ENCODE data around the gene CGNL1.

The CGNL1 gene

DNA sequence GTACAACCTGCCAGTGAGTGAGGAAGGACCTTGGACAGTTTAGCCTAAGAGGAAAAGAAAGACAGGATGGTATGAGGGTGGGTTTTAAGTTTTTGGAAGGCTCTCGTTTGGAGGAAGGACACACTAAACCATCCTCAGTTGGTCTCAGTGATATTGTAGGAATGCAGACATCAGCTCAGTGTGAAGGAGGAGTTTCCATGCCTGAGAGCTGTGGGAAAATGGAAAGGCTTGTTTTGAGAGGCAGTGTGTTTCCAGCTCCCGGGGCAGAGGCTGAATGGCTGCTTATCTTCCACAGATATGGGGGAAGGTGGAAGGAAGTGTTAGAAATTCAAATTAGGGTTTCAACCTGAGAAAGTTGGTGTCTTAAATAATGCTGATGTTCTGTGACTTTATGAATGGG is 125.8 kb downstream of the CGNL1 start:
- Histone ChIP-seq H3K27ac (ENCODE audit: insufficient read depth, low read depth, low read length, poor library complexity, severe bottlenecking) (no peak overlapping the region), H3K4me3 (ENCODE audit: insufficient read depth, low read depth, low read length) (no peak overlapping the region), H3K4me1 (ENCODE audit: control insufficient read depth, insufficient read depth, low read length) (peaks cover 13% of the 10 kb centered on the region), H3K9me3 (ENCODE audit: control insufficient read depth, low read length) (no peaks in the 10 kb centered on the region), H3K27me3 (ENCODE audit: control insufficient read depth, insufficient read depth, low read length, poor library complexity, severe bottlenecking) (no peaks in the 10 kb centered on the region), H3K36me3 (ENCODE audit: control insufficient read depth, insufficient read depth, low read length) (no peaks in the 10 kb centered on the region)
- WGBS, 2 experiments = 72 to 74% methylated on average over 2 of the region's 2 CpGs

- WGBS, 2 experiments = 95 to 96% methylated on average over 6 of the region's 6 CpGs
- Histone ChIP-seq H3K9me3 (ENCODE audit: control insufficient read depth, low read length) (no peaks in the 10 kb centered on the region), H3K4me1 (ENCODE audit: control insufficient read depth, insufficient read depth, low read length) (peaks cover 12% of the 10 kb centered on the region), H3K4me3 (ENCODE audit: insufficient read depth, low read depth, low read length) (no peak overlapping the region), H3K27me3 (ENCODE audit: control insufficient read depth, insufficient read depth, low read length, poor library complexity, severe bottlenecking) (no peaks in the 10 kb centered on the region), H3K36me3 (ENCODE audit: control insufficient read depth, insufficient read depth, low read length) (no peaks in the 10 kb centered on the region), H3K27ac (ENCODE audit: insufficient read depth, low read depth, low read length, poor library complexity, severe bottlenecking) (no peak overlapping the region)
Observed at GRCh38 chr15:57503051-57503702, 126.9 kb downstream of the CGNL1 start.

DNA sequence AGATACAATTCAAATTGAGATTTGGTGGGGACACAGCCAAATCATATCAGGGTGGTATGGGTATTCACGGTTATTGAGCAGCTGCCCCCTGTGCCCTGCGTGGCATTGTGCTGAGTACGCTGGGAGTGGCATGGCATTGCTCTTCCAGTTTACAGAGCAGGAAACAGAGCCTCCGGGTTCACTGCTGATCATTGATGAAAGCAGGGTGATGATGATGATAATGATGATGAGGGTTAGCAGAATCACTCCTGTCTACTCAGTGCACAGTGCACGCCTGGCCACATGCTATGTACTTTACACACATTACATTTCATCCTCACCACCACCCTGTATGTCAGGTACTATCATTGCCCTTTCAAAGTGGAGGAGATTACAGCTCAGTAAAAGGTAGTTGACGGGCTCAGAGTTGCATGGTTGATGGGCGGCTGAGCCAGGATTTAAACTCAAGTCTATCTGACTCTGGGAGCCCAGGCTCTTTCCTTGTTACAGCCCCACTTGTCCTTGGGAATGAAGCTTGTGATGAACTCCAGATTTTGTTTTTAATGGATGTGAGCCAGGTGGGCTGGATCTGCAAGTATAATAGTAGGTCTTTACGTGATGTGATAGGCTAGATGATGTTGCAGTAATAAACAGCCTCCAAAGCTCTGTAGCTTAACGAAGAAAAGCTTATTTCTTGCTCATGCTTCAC is 127.8 kb downstream of the CGNL1 start:
- WGBS, 2 experiments = 95 to 98% methylated on average over 9 of the region's 9 CpGs
- Histone ChIP-seq H3K9me3 (ENCODE audit: control insufficient read depth, low read length) (no peaks in the 10 kb centered on the region), H3K27ac (ENCODE audit: insufficient read depth, low read depth, low read length, poor library complexity, severe bottlenecking) (no peak overlapping the region), H3K27me3 (ENCODE audit: control insufficient read depth, insufficient read depth, low read length, poor library complexity, severe bottlenecking) (no peaks in the 10 kb centered on the region), H3K4me3 (ENCODE audit: insufficient read depth, low read depth, low read length) (no peak overlapping the region), H3K36me3 (ENCODE audit: control insufficient read depth, insufficient read depth, low read length) (no peaks in the 10 kb centered on the region), H3K4me1 (ENCODE audit: control insufficient read depth, insufficient read depth, low read length) (peaks cover 21% of the 10 kb centered on the region)

GRCh38 chr15:57504599-57504940 is 128.3 kb downstream of the CGNL1 start:
- Histone ChIP-seq H3K4me1 (ENCODE audit: control insufficient read depth, insufficient read depth, low read length) (peaks cover 24% of the 10 kb centered on the region), H3K36me3 (ENCODE audit: control insufficient read depth, insufficient read depth, low read length) (no peaks in the 10 kb centered on the region), H3K27ac (ENCODE audit: insufficient read depth, low read depth, low read length, poor library complexity, severe bottlenecking) (no peak overlapping the region), H3K9me3 (ENCODE audit: control insufficient read depth, low read length) (no peaks in the 10 kb centered on the region), H3K4me3 (ENCODE audit: insufficient read depth, low read depth, low read length) (no peak overlapping the region), H3K27me3 (ENCODE audit: control insufficient read depth, insufficient read depth, low read length, poor library complexity, severe bottlenecking) (no peaks in the 10 kb centered on the region)
- WGBS, 2 experiments = 90 to 94% methylated on average over 1 of the region's 1 CpG

GRCh38 chr15:57505056-57505715 is 128.9 kb downstream of the CGNL1 start:
- H3K27ac ChIP-seq (ENCODE audit: insufficient read depth, low read depth, low read length, poor library complexity, severe bottlenecking) = no peak overlapping the region
- WGBS, 2 experiments = 92 to 95% methylated on average over 10 of the region's 10 CpGs
- H3K4me1 ChIP-seq (ENCODE audit: control insufficient read depth, insufficient read depth, low read length) = peaks cover 24% of the 10 kb centered on the region
- no peaks in the 10 kb centered on the region for H3K27me3 ChIP-seq (ENCODE audit: control insufficient read depth, insufficient read depth, low read length, poor library complexity, severe bottlenecking)
- H3K36me3 ChIP-seq (ENCODE audit: control insufficient read depth, insufficient read depth, low read length) = no peaks in the 10 kb centered on the region
- H3K4me3 ChIP-seq (ENCODE audit: insufficient read depth, low read depth, low read length) = no peak overlapping the region
- H3K9me3 ChIP-seq (ENCODE audit: control insufficient read depth, low read length) = no peaks in the 10 kb centered on the region

DNA sequence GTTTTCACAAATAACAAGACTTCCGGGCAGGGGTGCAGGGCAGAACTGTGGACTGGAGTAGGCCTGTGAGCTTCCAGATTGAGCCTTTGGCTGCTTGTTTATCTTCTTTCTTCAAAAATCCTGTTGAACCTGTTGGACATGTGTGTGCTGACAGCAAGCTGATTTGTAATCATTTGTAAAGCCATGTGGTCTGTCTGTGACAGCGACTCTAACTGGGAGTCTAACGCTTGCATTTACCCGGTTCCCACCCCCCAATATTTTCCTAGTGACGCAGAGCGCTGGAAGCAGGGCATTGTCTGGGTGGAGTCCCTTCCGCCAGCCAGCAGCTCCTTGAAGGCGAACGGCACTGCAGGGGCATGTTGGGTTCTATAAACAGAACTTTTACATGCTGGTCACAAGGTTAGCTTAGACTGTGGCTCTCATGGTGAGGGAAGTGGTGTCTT is 129.7 kb downstream of the CGNL1 start:
- H3K4me1 ChIP-seq (ENCODE audit: control insufficient read depth, insufficient read depth, low read length) = peaks cover 24% of the 10 kb centered on the region
- H3K27ac ChIP-seq (ENCODE audit: insufficient read depth, low read depth, low read length, poor library complexity, severe bottlenecking) = no peak overlapping the region
- H3K4me3 ChIP-seq (ENCODE audit: insufficient read depth, low read depth, low read length) = no peak overlapping the region
- WGBS, 2 experiments = 86 to 95% methylated on average over 9 of the region's 9 CpGs
- no peaks in the 10 kb centered on the region for H3K27me3 ChIP-seq (ENCODE audit: control insufficient read depth, insufficient read depth, low read length, poor library complexity, severe bottlenecking)
- no peaks in the 10 kb centered on the region for H3K9me3 ChIP-seq (ENCODE audit: control insufficient read depth, low read length)
- H3K36me3 ChIP-seq (ENCODE audit: control insufficient read depth, insufficient read depth, low read length) = no peaks in the 10 kb centered on the region

- H3K4me1 ChIP-seq (ENCODE audit: control insufficient read depth, insufficient read depth, low read length) = peaks cover 24% of the 10 kb centered on the region
- no peaks in the 10 kb centered on the region for H3K27me3 ChIP-seq (ENCODE audit: control insufficient read depth, insufficient read depth, low read length, poor library complexity, severe bottlenecking)
- WGBS, 2 experiments = 60 to 63% methylated on average over 2 of the region's 2 CpGs
- H3K27ac ChIP-seq (ENCODE audit: insufficient read depth, low read depth, low read length, poor library complexity, severe bottlenecking) = no peak overlapping the region
- H3K4me3 ChIP-seq (ENCODE audit: insufficient read depth, low read depth, low read length) = no peak overlapping the region
- H3K36me3 ChIP-seq (ENCODE audit: control insufficient read depth, insufficient read depth, low read length) = no peaks in the 10 kb centered on the region
- no peaks in the 10 kb centered on the region for H3K9me3 ChIP-seq (ENCODE audit: control insufficient read depth, low read length)
Observed at GRCh38 chr15:57506422-57506821, 130.1 kb downstream of the CGNL1 start.

DNA sequence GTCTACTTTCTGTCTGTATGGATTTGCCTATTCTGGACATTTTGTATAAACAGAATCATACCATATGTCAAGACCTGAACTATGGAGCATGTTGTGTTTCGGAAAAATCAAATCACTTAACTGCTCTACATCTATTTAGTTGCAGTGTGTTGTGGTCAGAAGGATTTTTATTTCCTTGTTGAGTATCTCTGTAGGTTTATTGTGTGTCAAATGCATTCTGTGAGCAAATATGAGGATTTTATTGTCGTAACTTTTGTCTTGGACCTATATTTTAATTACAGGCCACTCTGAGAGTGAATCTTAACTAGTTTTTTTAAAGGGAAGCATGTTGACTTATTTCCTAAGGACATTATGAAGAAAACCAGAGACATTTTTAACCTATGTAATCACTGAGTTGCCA is 130.8 kb downstream of the CGNL1 start:
- Histone ChIP-seq H3K4me3 (ENCODE audit: insufficient read depth, low read depth, low read length) (no peak overlapping the region), H3K27ac (ENCODE audit: insufficient read depth, low read depth, low read length, poor library complexity, severe bottlenecking) (no peak overlapping the region), H3K4me1 (ENCODE audit: control insufficient read depth, insufficient read depth, low read length) (peaks cover 23% of the 10 kb centered on the region), H3K9me3 (ENCODE audit: control insufficient read depth, low read length) (no peaks in the 10 kb centered on the region), H3K36me3 (ENCODE audit: control insufficient read depth, insufficient read depth, low read length) (no peaks in the 10 kb centered on the region), H3K27me3 (ENCODE audit: control insufficient read depth, insufficient read depth, low read length, poor library complexity, severe bottlenecking) (no peaks in the 10 kb centered on the region)
- WGBS, 2 experiments = 88 to 96% methylated on average over 1 to 2 of the region's 2 CpGs

GRCh38 chr15:57509126-57509525 is 132.8 kb downstream of the CGNL1 start:
- no peaks in the 10 kb centered on the region for H3K36me3 ChIP-seq (ENCODE audit: control insufficient read depth, insufficient read depth, low read length)
- no peak overlapping the region for H3K4me3 ChIP-seq (ENCODE audit: insufficient read depth, low read depth, low read length)
- WGBS, 2 experiments = 70 to 76% methylated on average over 12 of the region's 12 CpGs
- H3K4me1 ChIP-seq (ENCODE audit: control insufficient read depth, insufficient read depth, low read length) = peaks cover 14% of the 10 kb centered on the region
- no peak overlapping the region for H3K27ac ChIP-seq (ENCODE audit: insufficient read depth, low read depth, low read length, poor library complexity, severe bottlenecking)
- H3K9me3 ChIP-seq (ENCODE audit: control insufficient read depth, low read length) = no peaks in the 10 kb centered on the region
- no peaks in the 10 kb centered on the region for H3K27me3 ChIP-seq (ENCODE audit: control insufficient read depth, insufficient read depth, low read length, poor library complexity, severe bottlenecking)

GRCh38 chr15:57509965-57510364 is 133.7 kb downstream of the CGNL1 start:
- H3K9me3 ChIP-seq (ENCODE audit: control insufficient read depth, low read length) = no peaks in the 10 kb centered on the region
- 92 to 95% methylated on average over 4 of the region's 4 CpGs for whole genome bisulfite sequencing, 2 experiments
- no peak overlapping the region for H3K27ac ChIP-seq (ENCODE audit: insufficient read depth, low read depth, low read length, poor library complexity, severe bottlenecking)
- peaks cover 14% of the 10 kb centered on the region for H3K4me1 ChIP-seq (ENCODE audit: control insufficient read depth, insufficient read depth, low read length)
- no peak overlapping the region for H3K4me3 ChIP-seq (ENCODE audit: insufficient read depth, low read depth, low read length)
- H3K36me3 ChIP-seq (ENCODE audit: control insufficient read depth, insufficient read depth, low read length) = no peaks in the 10 kb centered on the region
- no peaks in the 10 kb centered on the region for H3K27me3 ChIP-seq (ENCODE audit: control insufficient read depth, insufficient read depth, low read length, poor library complexity, severe bottlenecking)

All from ectodermal cell (in vitro differentiated cells).